GM15510 (cell line): ENCODE measurements around the gene APP.

Experiments
- POLR2A ChIP-seq: IDR thresholded peaks from 3 replicates; pipeline ENCODE4 v1.6.1; 2011; ENCODE audit warnings: borderline replicate concordance; ENCODE audit not compliant: insufficient read length; ENCODE audit errors: extremely low read depth

The APP gene

GRCh38 chr21:26082549-26082948 lies 88.0 kb downstream of the APP start:
- no peak for TF ChIP-seq POLR2A

- no peak for TF ChIP-seq POLR2A
Observed at GRCh38 chr21:26080211-26080610, 90.4 kb downstream of the APP start.

GRCh38 chr21:26079366-26079765 lies 91.2 kb downstream of the APP start:
- TF ChIP-seq POLR2A: no peak

GRCh38 chr21:26077521-26077920 lies 93.0 kb downstream of the APP start:
- no peak for TF ChIP-seq POLR2A

GRCh38 chr21:26072666-26073615 lies 97.6 kb downstream of the APP start:
- TF ChIP-seq POLR2A: no peak

- no peak for TF ChIP-seq POLR2A
Observed at GRCh38 chr21:26070822-26071425, 99.6 kb downstream of the APP start.

GRCh38 chr21:26070121-26070520 lies 100.4 kb downstream of the APP start:
- TF ChIP-seq POLR2A: no peak

GRCh38 chr21:26068776-26069175 lies 101.8 kb downstream of the APP start:
- TF ChIP-seq POLR2A: no peak

GRCh38 chr21:26067836-26068594 lies 102.6 kb downstream of the APP start:
- TF ChIP-seq POLR2A: no peak

- no peak for TF ChIP-seq POLR2A
Observed at GRCh38 chr21:26064506-26064905, 106.1 kb downstream of the APP start.

- no peak for TF ChIP-seq POLR2A
Observed at GRCh38 chr21:26061437-26061836, 109.1 kb downstream of the APP start.

GRCh38 chr21:26060335-26061115 lies 110.0 kb downstream of the APP start:
- TF ChIP-seq POLR2A: no peak

GRCh38 chr21:26057477-26058170 lies 112.9 kb downstream of the APP start:
- no peak for TF ChIP-seq POLR2A

GRCh38 chr21:26055841-26056264 lies 114.7 kb downstream of the APP start:
- TF ChIP-seq POLR2A: no peak
